IMR-90 (cell line): ENCODE data around the gene ADCY4. TPM values are rescaled to one million over a fixed set of nuclear protein-coding genes. Genes with fewer than 3 reads are reported as not detected.

Experiments
- ATAC-seq: fragments of 200-7000 bp; cut with Tn5 transposase; 2 replicates; pipeline ENCODE4 v1.9.1; 2020; ENCODE audit warnings: low read depth, mild to moderate bottlenecking, moderate library complexity
- BruUV-seq: library from RNA; stranded (reverse); fragments of 400-500 nt; replicated peaks from 2 replicates; lab custom pipeline; 2021; lab: Mats Ljungman, UMichigan
- CTCF ChIA-PET: fragments of 300-600 bp; formaldehyde crosslinking; extraction: SDS; loops from one replicate; lab custom pipeline; 2021; ENCODE audit warnings: antibody characterized with exemption; lab: Yijun Ruan, JAX
- POLR2A ChIA-PET: fragments of 300-600 bp; sonication (Branson Sonifier 250); formaldehyde crosslinking; loops from one replicate; lab custom pipeline; 2022; ENCODE audit warnings: antibody characterized with exemption; ENCODE audit not compliant: unreplicated experiment; lab: Charles Lee
- DNase-seq: peaks from one replicate; pipeline ENCODE4 v3.0.0; 2013
- H2AFZ ChIP-seq: replicated peaks from 2 replicates; pipeline ENCODE3; 2013; ENCODE audit warnings: low read length, mild to moderate bottlenecking; ENCODE audit not compliant: poor library complexity
- H2AK5ac ChIP-seq: 2 replicates; pipeline ENCODE4 v1.6.1; 2013; ENCODE audit warnings: low read depth, low read length, inconsistent platforms
- H2AK9ac ChIP-seq: replicated peaks from 2 replicates; pipeline ENCODE3; 2013; ENCODE audit warnings: mild to moderate bottlenecking, low read depth, low read length, moderate library complexity; ENCODE audit not compliant: poor library complexity
- H2BK120ac ChIP-seq: 2 replicates; pipeline ENCODE4 v1.6.1; 2013; ENCODE audit warnings: low read depth, low read length, inconsistent platforms
- H2BK15ac ChIP-seq: 3 replicates; pipeline ENCODE4 v1.6.1; 2013; ENCODE audit warnings: low read depth, low read length, inconsistent platforms
- H2BK20ac ChIP-seq: 2 replicates; pipeline ENCODE4 v1.6.1; 2013; ENCODE audit warnings: low read depth, mild to moderate bottlenecking, inconsistent platforms, low read length, moderate library complexity
- H2BK5ac ChIP-seq: 2 replicates; pipeline ENCODE4 v1.6.1; 2013; ENCODE audit warnings: mild to moderate bottlenecking, low read depth, low read length, inconsistent platforms; ENCODE audit not compliant: poor library complexity, severe bottlenecking
- H3K14ac ChIP-seq: replicated peaks from 2 replicates; pipeline ENCODE4 v1.6.1; 2013; ENCODE audit warnings: low read depth, low read length, inconsistent platforms
- H3K18ac ChIP-seq: 2 replicates; pipeline ENCODE4 v1.6.1; 2013; ENCODE audit warnings: low read depth, low read length, control low read depth
- H3K23ac ChIP-seq: 2 replicates; pipeline ENCODE4 v1.6.1; 2013; ENCODE audit warnings: low read depth, low read length, inconsistent platforms
- H3K27ac ChIP-seq: 2 replicates; pipeline ENCODE4 v1.5.1; 2013; ENCODE audit warnings: mild to moderate bottlenecking, control low read depth, low read length; ENCODE audit not compliant: insufficient read depth
- H3K27me3 ChIP-seq: 2 replicates; pipeline ENCODE4 v1.6.1; 2013; ENCODE audit warnings: low read length; ENCODE audit not compliant: control insufficient read depth, insufficient read depth
- H3K36me3 ChIP-seq: 2 replicates; pipeline ENCODE4 v1.6.1; 2013; ENCODE audit warnings: low read length, mixed read lengths; ENCODE audit not compliant: control insufficient read depth, insufficient read depth
- H3K4ac ChIP-seq: 2 replicates; pipeline ENCODE4 v1.6.1; 2013; ENCODE audit warnings: low read depth, low read length, inconsistent platforms
- H3K4me1 ChIP-seq: 2 replicates; pipeline ENCODE4 v1.6.1; 2013; ENCODE audit warnings: low read length, mixed read lengths; ENCODE audit not compliant: control insufficient read depth, insufficient read depth
- H3K4me2 ChIP-seq: 2 replicates; pipeline ENCODE4 v1.6.1; 2013; ENCODE audit warnings: low read depth, mild to moderate bottlenecking, control low read depth, low read length, moderate library complexity
- H3K4me3 ChIP-seq: 2 replicates; pipeline ENCODE4 v1.5.1; 2013; ENCODE audit warnings: low read depth, mild to moderate bottlenecking, control low read depth, low read length, moderate library complexity; ENCODE audit not compliant: insufficient read depth
- H3K56ac ChIP-seq: 2 replicates; pipeline ENCODE4 v1.6.1; 2013; ENCODE audit warnings: low read length, inconsistent platforms; ENCODE audit not compliant: insufficient read depth; ENCODE audit errors: extremely low read depth
- H3K79me1 ChIP-seq, 2 experiments: 2 replicates each; pipeline ENCODE4 v1.6.1; 2013; ENCODE audit warnings: low read length in 2 of 2, inconsistent platforms in 1 of 2, low read depth in 1 of 2
- H3K9ac ChIP-seq: 2 replicates; pipeline ENCODE4 v1.6.1; 2013; ENCODE audit warnings: low read depth, low read length, control low read depth
- H3K9me1 ChIP-seq: 2 replicates; pipeline ENCODE4 v1.6.1; 2013; ENCODE audit warnings: low read length, inconsistent platforms; ENCODE audit not compliant: insufficient read depth
- H3K9me3 ChIP-seq: 2 replicates; pipeline ENCODE4 v1.6.1; 2013; ENCODE audit warnings: low read length; ENCODE audit not compliant: control insufficient read depth, insufficient read depth
- H4K20me1 ChIP-seq: 2 replicates; pipeline ENCODE4 v1.6.1; 2013; ENCODE audit warnings: low read length, inconsistent platforms; ENCODE audit not compliant: insufficient read depth
- H4K5ac ChIP-seq: 2 replicates; pipeline ENCODE4 v1.6.1; 2013; ENCODE audit warnings: mild to moderate bottlenecking, low read depth, low read length, control low read depth
- H4K8ac ChIP-seq, 2 experiments: 2 replicates each; pipeline ENCODE4 v1.6.1; 2013; ENCODE audit warnings: low read depth in 2 of 2, low read length in 2 of 2, control low read depth in 1 of 2, inconsistent platforms in 1 of 2
- H4K91ac ChIP-seq: 2 replicates; pipeline ENCODE4 v1.6.1; 2013; ENCODE audit warnings: low read depth, low read length, inconsistent platforms; ENCODE audit not compliant: insufficient read depth
- FOS ChIP-seq: fragments of 150-350 bp; IDR thresholded peaks from 2 replicates; pipeline ENCODE4 v1.6.1; 2016; ENCODE audit warnings: low read depth, low read length
- MAFK ChIP-seq: IDR thresholded peaks from 2 replicates; pipeline ENCODE4 v1.6.1; 2012; ENCODE audit warnings: low read depth, low read length, improper control_type of control experiment
- POLR2A ChIP-seq: IDR thresholded peaks from 2 replicates; pipeline ENCODE4 v1.6.1; 2012; ENCODE audit warnings: mild to moderate bottlenecking, low read depth, low read length
- RAD21 ChIP-seq: IDR thresholded peaks from 2 replicates; pipeline ENCODE4 v1.6.1; 2012; ENCODE audit warnings: low read length, improper control_type of control experiment
- WGBS, 2 experiments: methylation state at CpG; one replicate each; pipeline versions ENCODE4 v1.1.5 to v1.1.7; 2013; ENCODE audit warnings: missing lambda C conversion rate in 2 of 2; ENCODE audit not compliant: insufficient read length in 1 of 2; ENCODE audit errors: extremely low coverage in 2 of 2; 5-methylcytosine and 5-hydroxymethylcytosine counted together
- dilution Hi-C: fragments of 300-500 bp; cut with HindIII; formaldehyde crosslinking; loops from one replicate; pipeline ENCODE4 v1.14.3; 2018; ENCODE audit warnings: low sequenced_read_pairs; ENCODE audit not compliant: unreplicated experiment
- in situ Hi-C: fragments of 300-500 bp; cut with MboI; formaldehyde crosslinking; loops from 3 replicates; pipeline ENCODE4 v1.14.3; 2019; ENCODE audit warnings: low sequenced_read_pairs, inconsistent platforms, mixed read lengths
- intact Hi-C: fragments of 100-400 bp; cut with micrococcal nuclease; formaldehyde crosslinking; loops from 2 replicates; pipeline ENCODE4 v1.10.0; 2022
- polyA plus RNA-seq, 3 experiments: library from polyadenylated mRNA; depleted of rRNA; stranded (reverse); fragments of >200 nt; gene quantifications; 2 replicates each; pipeline ENCODE4 v1.2.3, GENCODE V29; 2012; ENCODE audit warnings: low replicate concordance in 1 of 3
- total RNA-seq: library from RNA; depleted of rRNA; stranded (reverse); fragments of >200 nt; gene quantifications from 2 replicates; pipeline ENCODE4 v1.2.3, GENCODE V29; 2012
- TF ChIP-seq, protein P1 (sequence below): conservative IDR thresholded peaks from 2 replicates; pipeline ENCODE4 v1.5.1; 2012; ENCODE audit warnings: mild to moderate bottlenecking, low read depth, low read length, improper control_type of control experiment

Gene ADCY4
- total and polyA plus RNA-seq, 2 of the 4 experiments (the other 2 are of a cell fraction), result not detected

DNA sequence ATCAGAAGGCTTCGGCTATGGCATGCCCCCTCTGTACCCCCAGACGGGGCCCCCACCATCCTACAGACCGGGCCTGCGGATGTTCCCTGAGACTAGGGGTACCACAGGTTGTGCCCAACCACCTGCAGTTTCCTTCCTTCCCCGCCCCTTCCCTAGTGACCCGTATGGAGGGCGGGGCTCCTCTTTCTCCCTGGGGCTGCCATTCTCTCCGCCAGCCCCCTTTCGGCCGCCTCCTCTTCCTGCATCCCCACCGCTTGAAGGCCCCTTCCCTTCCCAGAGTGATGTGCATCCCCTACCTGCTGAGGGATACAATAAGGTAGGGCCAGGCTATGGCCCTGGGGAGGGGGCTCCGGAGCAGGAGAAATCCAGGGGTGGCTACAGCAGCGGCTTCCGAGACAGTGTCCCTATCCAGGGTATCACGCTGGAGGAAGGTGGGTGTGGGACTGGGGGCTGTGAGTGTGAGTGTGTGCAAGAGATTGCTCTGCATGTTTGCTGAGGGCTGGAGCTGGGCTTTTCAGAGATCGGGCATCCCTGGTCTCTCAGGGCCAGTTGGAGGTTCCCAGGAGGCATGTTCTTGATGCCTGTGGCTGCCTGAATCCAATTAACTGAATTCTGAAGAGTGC is 41.7 kb upstream of the ADCY4 start:
- DNase-seq (no peak), ATAC-seq (no peak)
- Histone ChIP-seq H3K18ac (no peak overlapping the region), H4K91ac (no peak overlapping the region), H3K9me3 (no peaks in the 10 kb centered on the region), H3K23ac (no peak overlapping the region), H3K4ac (no peak overlapping the region), H2AFZ (no peak overlapping the region), H3K9ac (no peak overlapping the region), H3K79me1 (peaks cover under 1 to 3% of the 10 kb centered on the region in 2 experiments; a peak in 1 of 4 replicates), H2AK5ac (no peak overlapping the region), H2BK120ac (no peak overlapping the region), H3K27me3 (no peaks in the 10 kb centered on the region), H3K36me3 (peaks cover 66% of the 10 kb centered on the region), H3K14ac (no peak overlapping the region), H3K27ac (no peak overlapping the region), H2BK20ac (no peak overlapping the region), H4K20me1 (0 out of 2 replicates have a peak, but pooled peaks cover 3% of the 10 kb centered on the region), H2AK9ac (no peak overlapping the region), H4K5ac (no peak overlapping the region), H3K4me3 (no peak overlapping the region), H3K4me1 (peaks cover 3% of the 10 kb centered on the region; the same call in 1 of the 2 replicates), H3K9me1 (peaks cover 10% of the 10 kb centered on the region), H2BK5ac (no peak overlapping the region), H2BK15ac (no peak overlapping the region), H4K8ac (no peak overlapping the region), H3K56ac (no peak overlapping the region), H3K4me2 (no peak overlapping the region)
- dilution Hi-C loops (no loop called here), in situ Hi-C loops (no loop called here), intact Hi-C loops (no loop called here)
- TF ChIP-seq POLR2A, result no peak
- TF ChIP-seq RAD21, result no peak
- TF ChIP-seq, protein P1, sequence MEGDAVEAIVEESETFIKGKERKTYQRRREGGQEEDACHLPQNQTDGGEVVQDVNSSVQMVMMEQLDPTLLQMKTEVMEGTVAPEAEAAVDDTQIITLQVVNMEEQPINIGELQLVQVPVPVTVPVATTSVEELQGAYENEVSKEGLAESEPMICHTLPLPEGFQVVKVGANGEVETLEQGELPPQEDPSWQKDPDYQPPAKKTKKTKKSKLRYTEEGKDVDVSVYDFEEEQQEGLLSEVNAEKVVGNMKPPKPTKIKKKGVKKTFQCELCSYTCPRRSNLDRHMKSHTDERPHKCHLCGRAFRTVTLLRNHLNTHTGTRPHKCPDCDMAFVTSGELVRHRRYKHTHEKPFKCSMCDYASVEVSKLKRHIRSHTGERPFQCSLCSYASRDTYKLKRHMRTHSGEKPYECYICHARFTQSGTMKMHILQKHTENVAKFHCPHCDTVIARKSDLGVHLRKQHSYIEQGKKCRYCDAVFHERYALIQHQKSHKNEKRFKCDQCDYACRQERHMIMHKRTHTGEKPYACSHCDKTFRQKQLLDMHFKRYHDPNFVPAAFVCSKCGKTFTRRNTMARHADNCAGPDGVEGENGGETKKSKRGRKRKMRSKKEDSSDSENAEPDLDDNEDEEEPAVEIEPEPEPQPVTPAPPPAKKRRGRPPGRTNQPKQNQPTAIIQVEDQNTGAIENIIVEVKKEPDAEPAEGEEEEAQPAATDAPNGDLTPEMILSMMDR, result no peak
- no peak for TF ChIP-seq FOS
- no peak for TF ChIP-seq MAFK
- ChIA-PET POLR2A (no interaction called here), CTCF (interaction anchor here (1.0 kb wide), 1 partner anchor 43 kb away, joined by 3 read pairs; no protein-coding TSS in a partner anchor)
- BruUV-seq, result no TSS peak
- 83% methylated on average over 2 of the region's 16 CpGs; no CpG with 5 or more reads in 1 of the 2 experiments for whole genome bisulfite sequencing, 2 experiments
